Fibroblast of the aortic adventitia (primary cell): ENCODE measurements around the gene COX5B. TPM values are rescaled to one million over a fixed set of nuclear protein-coding genes. Genes with fewer than 3 reads are reported as not detected.
"Not testable (repeated sequence)": the region's sequence is repeated elsewhere in the genome, so short reads cannot be mapped to it uniquely, and the experiment has no call there.

Experiments
- DNase-seq: peaks from one replicate; pipeline ENCODE4 v3.0.0-alpha.2; 2010; ENCODE audit warnings: low read depth
- H3K4me3 ChIP-seq: 2 replicates; pipeline ENCODE4 v1.5.1; 2011; ENCODE audit warnings: low read depth, mild to moderate bottlenecking, control low read depth, low read length, moderate library complexity
- CTCF ChIP-seq: IDR thresholded peaks from 2 replicates; pipeline ENCODE4 v1.5.1; 2011; ENCODE audit warnings: mild to moderate bottlenecking, low read length, control low read depth, inconsistent platforms; ENCODE audit not compliant: insufficient read depth
- total RNA-seq: library from RNA; depleted of rRNA; stranded (reverse); fragments of >200 nt; gene quantifications from 2 replicates; pipeline ENCODE4 v1.2.3, GENCODE V29; 2012; ENCODE audit warnings: low replicate concordance

Gene COX5B
- total RNA-seq, 1 donor = 198 TPM

- no peak for TF ChIP-seq CTCF
- DNase-seq = no peak
- no peak overlapping the region for H3K4me3 ChIP-seq
Measured at GRCh38 chr2:97673182-97673914, 27.5 kb downstream of the COX5B start.

- TF ChIP-seq CTCF = no peak
- no peak overlapping the region for H3K4me3 ChIP-seq
- DNase-seq = no peak
Measured at GRCh38 chr2:97673915-97674283, 28.0 kb downstream of the COX5B start.

- no peak for DNase-seq
- H3K4me3 ChIP-seq = no peak overlapping the region
- no peak for TF ChIP-seq CTCF
Measured at GRCh38 chr2:97675430-97676113, 29.7 kb downstream of the COX5B start.

GRCh38 chr2:97676620-97677019 lies 30.8 kb downstream of the COX5B start:
- no peak overlapping the region for H3K4me3 ChIP-seq
- DNase-seq = no peak
- no peak for TF ChIP-seq CTCF

- DNase-seq = no peak
- no peak for TF ChIP-seq CTCF
- H3K4me3 ChIP-seq = no peak overlapping the region
Measured at GRCh38 chr2:97677480-97677879, 31.6 kb downstream of the COX5B start.

- no peak overlapping the region for H3K4me3 ChIP-seq
- no peak for DNase-seq
- no peak for TF ChIP-seq CTCF
Measured at GRCh38 chr2:97678298-97678697, 32.4 kb downstream of the COX5B start.

GRCh38 chr2:97687235-97687634 lies 41.4 kb downstream of the COX5B start:
- not testable (repeated sequence) for H3K4me3 ChIP-seq, DNase-seq
